Astrocyte of the cerebellum (primary cell): ENCODE results near the gene GPHN.

Experiments
- DNase-seq: peaks from one replicate; pipeline ENCODE4 v3.0.0-alpha.2; 2011; ENCODE audit warnings: low read depth
- H3K4me3 ChIP-seq: 2 replicates; pipeline ENCODE4 v1.5.1; 2011; ENCODE audit warnings: mild to moderate bottlenecking, low read depth, low read length, moderate library complexity
- in situ Hi-C: cut with HindIII; loops from 2 replicates; pipeline ENCODE4 v1.10.0; 2017; ENCODE audit warnings: low sequenced_read_pairs
- TF ChIP-seq, protein P1 (sequence below): IDR thresholded peaks from 2 replicates; pipeline ENCODE4 v1.5.1; 2012; ENCODE audit warnings: low read length, low read depth, moderate library complexity, mild to moderate bottlenecking; ENCODE audit errors: missing control alignments

The GPHN gene

GRCh38 chr14:67158566-67158965 is 650.6 kb downstream of the GPHN start:
- DNase-seq: no peak
- TF ChIP-seq, protein P1, sequence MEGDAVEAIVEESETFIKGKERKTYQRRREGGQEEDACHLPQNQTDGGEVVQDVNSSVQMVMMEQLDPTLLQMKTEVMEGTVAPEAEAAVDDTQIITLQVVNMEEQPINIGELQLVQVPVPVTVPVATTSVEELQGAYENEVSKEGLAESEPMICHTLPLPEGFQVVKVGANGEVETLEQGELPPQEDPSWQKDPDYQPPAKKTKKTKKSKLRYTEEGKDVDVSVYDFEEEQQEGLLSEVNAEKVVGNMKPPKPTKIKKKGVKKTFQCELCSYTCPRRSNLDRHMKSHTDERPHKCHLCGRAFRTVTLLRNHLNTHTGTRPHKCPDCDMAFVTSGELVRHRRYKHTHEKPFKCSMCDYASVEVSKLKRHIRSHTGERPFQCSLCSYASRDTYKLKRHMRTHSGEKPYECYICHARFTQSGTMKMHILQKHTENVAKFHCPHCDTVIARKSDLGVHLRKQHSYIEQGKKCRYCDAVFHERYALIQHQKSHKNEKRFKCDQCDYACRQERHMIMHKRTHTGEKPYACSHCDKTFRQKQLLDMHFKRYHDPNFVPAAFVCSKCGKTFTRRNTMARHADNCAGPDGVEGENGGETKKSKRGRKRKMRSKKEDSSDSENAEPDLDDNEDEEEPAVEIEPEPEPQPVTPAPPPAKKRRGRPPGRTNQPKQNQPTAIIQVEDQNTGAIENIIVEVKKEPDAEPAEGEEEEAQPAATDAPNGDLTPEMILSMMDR: no peak
- no peak overlapping the region for H3K4me3 ChIP-seq
- in situ Hi-C loops: no loop called here

GRCh38 chr14:67162385-67162784 is 654.4 kb downstream of the GPHN start:
- TF ChIP-seq, protein P1: no peak
- DNase-seq: no peak
- in situ Hi-C loops: loop anchor here (10.0 kb wide), 1 partner anchor 122 kb away; no protein-coding TSS in a partner anchor
- H3K4me3 ChIP-seq: no peak overlapping the region

- no peak overlapping the region for H3K4me3 ChIP-seq
- in situ Hi-C loops: loop anchor here (10.0 kb wide), 1 partner anchor 118 kb away; no protein-coding TSS in a partner anchor
- DNase-seq: peak; percentile 48
- TF ChIP-seq, protein P1: peak; percentile 72
These were observed 658.5 kb downstream of the GPHN start for GRCh38 chr14:67166450-67166853.

GRCh38 chr14:67167420-67168109 is 659.6 kb downstream of the GPHN start:
- in situ Hi-C loops: loop anchor here (10.0 kb wide), 1 partner anchor 117 kb away; no protein-coding TSS in a partner anchor
- no peak for DNase-seq
- H3K4me3 ChIP-seq: no peak overlapping the region
- TF ChIP-seq, protein P1: no peak

- no peak for DNase-seq
- H3K4me3 ChIP-seq: no peak overlapping the region
- in situ Hi-C loops: loop anchor here (10.0 kb wide), 1 partner anchor 117 kb away; no protein-coding TSS in a partner anchor
- TF ChIP-seq, protein P1: no peak
These were observed 660.1 kb downstream of the GPHN start for GRCh38 chr14:67168110-67168441.

DNA sequence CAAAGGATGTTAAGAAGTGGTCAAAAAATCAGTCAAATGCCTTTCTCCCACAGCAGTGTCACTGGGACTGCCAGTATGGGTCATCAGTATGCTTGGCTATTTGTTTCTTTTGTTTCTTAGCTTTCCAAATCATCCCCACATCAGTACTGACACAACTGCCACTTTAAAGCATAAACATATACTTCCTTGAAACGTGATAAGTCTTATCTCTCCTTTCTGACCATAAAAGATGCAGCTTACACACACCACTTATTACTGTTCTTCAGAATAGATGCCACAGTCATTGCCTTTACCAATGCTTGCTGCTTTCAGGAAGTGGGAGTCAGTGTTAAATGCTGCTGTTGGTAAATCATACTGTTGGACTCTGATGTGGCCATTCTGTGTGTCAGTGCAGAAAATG is 662.7 kb downstream of the GPHN start:
- H3K4me3 ChIP-seq: no peak overlapping the region
- in situ Hi-C loops: no loop called here
- DNase-seq: no peak
- TF ChIP-seq, protein P1: no peak
